Neural progenitor cell (in vitro differentiated cells): Measurements from ENCODE around the gene TPST1.

Experiments
- EZH2 ChIP-seq: fragments of 200-600 bp; sonication (generic); IDR thresholded peaks from 2 replicates; pipeline ENCODE4 v1.6.1; 2017; ENCODE audit warnings: antibody characterized with exemption, mild to moderate bottlenecking, moderate library complexity
- TF ChIP-seq, protein P1 (sequence below): fragments of 200-600 bp; sonication (generic); IDR thresholded peaks from 2 replicates; pipeline ENCODE4 v1.5.1; 2017; ENCODE audit warnings: antibody characterized with exemption, mild to moderate bottlenecking

DNA sequence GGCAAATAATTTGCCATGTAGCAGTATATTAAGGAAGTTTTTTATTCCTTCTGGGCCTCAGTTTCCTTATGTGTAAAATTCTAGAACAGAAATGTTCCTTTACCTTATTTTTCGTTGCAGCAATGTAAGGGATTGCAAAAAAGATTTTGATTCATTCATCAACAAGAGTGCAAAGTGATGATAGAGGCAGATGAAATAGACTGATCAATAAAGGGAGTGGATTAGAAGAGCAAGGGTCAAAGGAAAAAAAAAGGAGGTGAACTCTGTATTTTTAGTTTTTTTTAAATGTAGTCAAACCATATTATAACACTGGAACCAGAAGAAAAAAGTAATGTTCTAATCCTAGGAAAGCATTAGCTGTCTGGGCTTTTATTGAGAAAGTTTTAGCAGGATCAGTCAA, 14.7 kb downstream of the TPST1 start:
- TF ChIP-seq, protein P1, sequence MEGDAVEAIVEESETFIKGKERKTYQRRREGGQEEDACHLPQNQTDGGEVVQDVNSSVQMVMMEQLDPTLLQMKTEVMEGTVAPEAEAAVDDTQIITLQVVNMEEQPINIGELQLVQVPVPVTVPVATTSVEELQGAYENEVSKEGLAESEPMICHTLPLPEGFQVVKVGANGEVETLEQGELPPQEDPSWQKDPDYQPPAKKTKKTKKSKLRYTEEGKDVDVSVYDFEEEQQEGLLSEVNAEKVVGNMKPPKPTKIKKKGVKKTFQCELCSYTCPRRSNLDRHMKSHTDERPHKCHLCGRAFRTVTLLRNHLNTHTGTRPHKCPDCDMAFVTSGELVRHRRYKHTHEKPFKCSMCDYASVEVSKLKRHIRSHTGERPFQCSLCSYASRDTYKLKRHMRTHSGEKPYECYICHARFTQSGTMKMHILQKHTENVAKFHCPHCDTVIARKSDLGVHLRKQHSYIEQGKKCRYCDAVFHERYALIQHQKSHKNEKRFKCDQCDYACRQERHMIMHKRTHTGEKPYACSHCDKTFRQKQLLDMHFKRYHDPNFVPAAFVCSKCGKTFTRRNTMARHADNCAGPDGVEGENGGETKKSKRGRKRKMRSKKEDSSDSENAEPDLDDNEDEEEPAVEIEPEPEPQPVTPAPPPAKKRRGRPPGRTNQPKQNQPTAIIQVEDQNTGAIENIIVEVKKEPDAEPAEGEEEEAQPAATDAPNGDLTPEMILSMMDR, result no peak
- TF ChIP-seq EZH2, result no peak
